ENCODE data around the gene CLEC4M. TPM values are rescaled to one million over a fixed set of nuclear protein-coding genes. Genes with fewer than 3 reads are reported as not detected.

The CLEC4M gene
- total RNA-seq, 2 donors from 2014 or later: not detected

DNA sequence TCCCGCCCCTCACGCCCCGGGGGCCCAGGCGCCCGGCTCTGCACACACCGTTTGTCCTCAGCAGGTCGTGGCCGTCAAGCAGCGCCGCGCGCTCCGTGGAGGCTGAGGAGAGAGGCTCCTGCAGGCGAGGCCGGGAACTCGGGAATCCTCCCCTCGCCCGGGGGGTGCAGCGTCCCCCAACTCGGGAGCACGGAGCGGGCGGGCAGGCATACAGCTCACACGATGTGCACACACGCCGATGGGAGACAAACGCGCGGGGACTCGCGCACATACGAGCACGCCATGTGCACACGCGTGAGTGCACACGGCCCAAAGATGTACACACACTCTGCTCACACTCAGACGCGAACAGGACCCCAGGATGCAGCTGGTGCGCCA is 31.8 kb upstream of the CLEC4M start:
- H3K27ac ChIP-seq: no peak overlapping the region
- no peaks in the 10 kb centered on the region for H3K36me3 ChIP-seq
- DNase-seq (ENCODE audit: low spot score): no peak
- no peaks in the 10 kb centered on the region for H3K9me3 ChIP-seq
- TF ChIP-seq, protein P1, sequence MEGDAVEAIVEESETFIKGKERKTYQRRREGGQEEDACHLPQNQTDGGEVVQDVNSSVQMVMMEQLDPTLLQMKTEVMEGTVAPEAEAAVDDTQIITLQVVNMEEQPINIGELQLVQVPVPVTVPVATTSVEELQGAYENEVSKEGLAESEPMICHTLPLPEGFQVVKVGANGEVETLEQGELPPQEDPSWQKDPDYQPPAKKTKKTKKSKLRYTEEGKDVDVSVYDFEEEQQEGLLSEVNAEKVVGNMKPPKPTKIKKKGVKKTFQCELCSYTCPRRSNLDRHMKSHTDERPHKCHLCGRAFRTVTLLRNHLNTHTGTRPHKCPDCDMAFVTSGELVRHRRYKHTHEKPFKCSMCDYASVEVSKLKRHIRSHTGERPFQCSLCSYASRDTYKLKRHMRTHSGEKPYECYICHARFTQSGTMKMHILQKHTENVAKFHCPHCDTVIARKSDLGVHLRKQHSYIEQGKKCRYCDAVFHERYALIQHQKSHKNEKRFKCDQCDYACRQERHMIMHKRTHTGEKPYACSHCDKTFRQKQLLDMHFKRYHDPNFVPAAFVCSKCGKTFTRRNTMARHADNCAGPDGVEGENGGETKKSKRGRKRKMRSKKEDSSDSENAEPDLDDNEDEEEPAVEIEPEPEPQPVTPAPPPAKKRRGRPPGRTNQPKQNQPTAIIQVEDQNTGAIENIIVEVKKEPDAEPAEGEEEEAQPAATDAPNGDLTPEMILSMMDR (IDR thresholded peaks at IDR 0.05): no peak
- H3K4me3 ChIP-seq: no peak overlapping the region
- H3K27me3 ChIP-seq (replicated peaks; ENCODE audit: insufficient read depth): no peaks in the 10 kb centered on the region
- no peaks in the 10 kb centered on the region for H3K4me1 ChIP-seq (ENCODE audit: control insufficient read depth in 1 of 2, low read depth in 2 of 2)
- ATAC-seq (ENCODE audit: insufficient number of reproducible peaks, low FRiP score, low read depth): no peak

DNA sequence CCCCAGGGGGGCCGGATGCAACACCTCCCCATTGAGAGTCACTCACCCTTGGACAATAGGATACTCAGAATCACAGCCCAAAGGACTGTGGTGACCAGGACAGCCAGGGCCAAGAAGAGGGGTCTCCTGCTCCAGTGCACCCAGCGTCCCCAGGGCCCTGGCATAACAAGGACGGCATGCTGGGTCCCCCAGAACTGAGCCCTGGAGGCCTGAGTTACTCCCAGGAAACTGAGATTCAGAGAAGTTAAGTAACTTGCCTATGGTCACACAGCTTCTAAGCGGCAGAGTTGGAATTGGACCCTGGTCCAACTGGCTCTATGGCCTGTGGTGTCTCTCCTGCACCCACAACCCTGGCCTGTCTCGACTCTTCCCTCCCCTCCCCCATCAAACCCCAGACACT is 31.4 kb upstream of the CLEC4M start:
- TF ChIP-seq, protein P1 (IDR thresholded peaks at IDR 0.05): no peak
- ATAC-seq (ENCODE audit: insufficient number of reproducible peaks, low FRiP score, low read depth) (no peak), DNase-seq (ENCODE audit: low spot score) (no peak)
- Histone ChIP-seq H3K4me1 (ENCODE audit: control insufficient read depth in 1 of 2, low read depth in 2 of 2) (no peaks in the 10 kb centered on the region), H3K4me3 (no peak overlapping the region), H3K27ac (no peak overlapping the region), H3K36me3 (no peaks in the 10 kb centered on the region), H3K9me3 (no peaks in the 10 kb centered on the region), H3K27me3 (replicated peaks; ENCODE audit: insufficient read depth) (no peaks in the 10 kb centered on the region)

DNA sequence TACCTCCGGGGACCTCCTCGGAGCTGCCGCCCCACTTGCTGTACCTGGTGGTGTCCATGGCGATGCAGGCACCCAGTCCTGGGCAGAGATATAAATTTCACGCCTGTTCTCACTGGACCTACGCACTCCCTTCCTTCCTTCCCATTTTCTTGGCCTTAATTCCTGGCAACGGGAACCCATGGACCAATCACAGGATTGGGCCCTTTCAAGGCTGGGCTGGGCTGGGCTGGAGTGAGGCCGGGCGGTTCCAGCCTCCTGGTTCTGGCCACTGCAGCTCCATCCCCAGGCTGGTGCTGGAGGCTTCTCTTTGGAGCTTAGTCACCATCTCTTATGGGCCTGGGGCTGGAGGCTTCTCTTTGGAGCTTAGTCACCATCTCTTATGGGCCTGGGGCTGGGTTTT is 31.0 kb upstream of the CLEC4M start, which contains the start of gene CLEC4G:
CLEC4G (minus strand) TSS at position 66 of the 400 bp plus-strand sequence; CDS start at position 58, 8 bp downstream.
- DNase-seq (ENCODE audit: low spot score) (no peak), ATAC-seq (ENCODE audit: insufficient number of reproducible peaks, low FRiP score, low read depth) (no peak)
- Histone ChIP-seq H3K4me3 (no peak within 1 kb of the TSS), H3K27ac (no peak within 1 kb of the TSS), H3K27me3 (replicated peaks; ENCODE audit: insufficient read depth) (no peaks in the 10 kb centered on the region), H3K9me3 (no peaks in the 10 kb centered on the region), H3K4me1 (ENCODE audit: control insufficient read depth in 1 of 2, low read depth in 2 of 2) (no peaks in the 10 kb centered on the region), H3K36me3 (no peaks in the 10 kb centered on the region)
- TF ChIP-seq, protein P1 (IDR thresholded peaks at IDR 0.05): no peak

DNA sequence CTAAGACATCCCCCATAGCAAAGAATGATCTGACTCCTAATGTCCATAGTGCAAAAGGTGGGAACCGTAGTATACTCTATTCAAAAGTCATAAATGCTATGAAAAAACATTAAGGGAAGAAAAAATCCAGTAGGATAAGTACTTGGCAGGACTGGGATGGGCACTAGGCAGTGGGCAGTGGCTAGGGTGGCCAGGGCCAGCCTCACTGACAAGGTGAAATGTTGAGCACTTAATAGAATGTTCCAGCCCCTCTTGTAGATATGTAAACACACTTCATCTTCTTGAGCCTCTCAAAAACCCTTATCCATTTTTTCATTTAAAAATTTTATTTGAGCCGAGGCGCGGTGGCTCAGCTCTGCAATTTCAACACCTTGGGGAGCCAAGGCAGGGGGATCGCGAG is 29.7 kb upstream of the CLEC4M start:
- no peak for ATAC-seq (ENCODE audit: insufficient number of reproducible peaks, low FRiP score, low read depth)
- DNase-seq (ENCODE audit: low spot score): no peak
- TF ChIP-seq, protein P1 (IDR thresholded peaks at IDR 0.05): no peak
- H3K9me3 ChIP-seq: no peaks in the 10 kb centered on the region
- H3K27ac ChIP-seq: no peak overlapping the region
- no peaks in the 10 kb centered on the region for H3K27me3 ChIP-seq (replicated peaks; ENCODE audit: insufficient read depth)
- no peaks in the 10 kb centered on the region for H3K36me3 ChIP-seq
- no peaks in the 10 kb centered on the region for H3K4me1 ChIP-seq (ENCODE audit: control insufficient read depth in 1 of 2, low read depth in 2 of 2)
- no peak overlapping the region for H3K4me3 ChIP-seq

DNA sequence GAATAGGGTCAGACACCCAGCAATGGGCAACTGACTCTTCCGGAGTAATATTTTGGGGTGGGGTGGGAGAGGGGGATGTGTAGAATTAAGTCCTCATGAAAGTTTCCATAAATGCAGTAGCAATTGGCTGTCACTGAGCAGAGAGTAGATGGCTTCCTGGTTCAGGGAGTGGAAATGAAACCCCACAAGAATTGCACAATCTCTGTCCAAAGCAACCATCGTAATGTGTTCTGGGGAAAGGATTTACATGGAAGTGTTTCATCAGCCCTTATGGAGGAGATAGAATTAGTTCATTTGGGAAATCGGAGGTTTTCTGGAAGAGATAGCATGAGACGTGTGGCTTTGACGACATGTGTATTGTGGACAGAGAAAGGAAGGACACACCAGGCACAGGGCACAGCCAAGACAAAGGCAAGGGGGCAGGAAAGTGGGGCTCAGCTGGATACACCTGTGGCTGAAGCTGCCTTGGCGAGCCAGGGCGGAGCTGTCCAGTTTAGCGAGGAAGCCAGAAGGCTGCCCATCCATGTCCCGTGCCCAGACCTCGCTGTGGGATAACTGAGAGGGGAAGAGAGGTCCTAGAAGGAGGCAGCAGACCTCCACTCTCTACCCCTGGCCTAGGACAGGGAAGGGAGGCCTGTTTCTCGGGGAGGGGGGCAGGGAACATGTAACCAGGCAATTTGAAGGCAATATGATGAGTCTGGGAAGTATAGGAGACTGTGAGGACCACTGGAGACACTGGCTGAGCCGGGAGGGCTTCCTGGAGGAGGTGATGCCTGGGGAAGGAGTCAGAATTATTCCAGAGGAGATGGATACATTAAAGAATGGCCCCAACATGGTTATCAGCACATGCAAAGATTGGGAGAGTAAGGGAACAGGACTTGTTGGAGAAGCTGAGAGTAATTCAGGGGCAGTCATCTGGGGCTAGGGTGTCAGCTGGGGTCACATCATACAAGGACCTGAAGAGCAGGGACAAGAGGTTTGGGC is 28.5 kb upstream of the CLEC4M start:
- H3K27me3 ChIP-seq (replicated peaks; ENCODE audit: insufficient read depth): no peaks in the 10 kb centered on the region
- H3K36me3 ChIP-seq: no peaks in the 10 kb centered on the region
- no peak overlapping the region for H3K27ac ChIP-seq
- no peaks in the 10 kb centered on the region for H3K9me3 ChIP-seq
- no peak overlapping the region for H3K4me3 ChIP-seq
- TF ChIP-seq, protein P1 (IDR thresholded peaks at IDR 0.05): no peak
- no peaks in the 10 kb centered on the region for H3K4me1 ChIP-seq (ENCODE audit: control insufficient read depth in 1 of 2, low read depth in 2 of 2)
- DNase-seq (ENCODE audit: low spot score) (no peak), ATAC-seq (ENCODE audit: insufficient number of reproducible peaks, low FRiP score, low read depth) (no peak)
